H1 (cell line): ENCODE measurements around the gene TWIST2. TPM values are rescaled to one million over a fixed set of nuclear protein-coding genes. Genes with fewer than 3 reads are reported as not detected.

Experiments used
- CBX8 ChIP-seq: fragments of 300-800, 300-1000 bp; sonication (generic); IDR thresholded peaks from 2 replicates; pipeline ENCODE4 v1.7.1; 2016; ENCODE audit warnings: low read depth, low read length, borderline replicate concordance
- CREB1 ChIP-seq: IDR thresholded peaks from 2 replicates; pipeline ENCODE4 v1.6.1; 2012; ENCODE audit warnings: inconsistent platforms
- EGR1 ChIP-seq: IDR thresholded peaks from 2 replicates; pipeline ENCODE4 v1.6.1; 2011; ENCODE audit warnings: low read depth, low read length, borderline replicate concordance
- EZH2 ChIP-seq: fragments of 200-600 bp; sonication (generic); IDR thresholded peaks from 2 replicates; pipeline ENCODE4 v1.7.1; 2012; ENCODE audit warnings: low read depth, mild to moderate bottlenecking, moderate library complexity, low read length, inconsistent platforms; ENCODE audit not compliant: severe bottlenecking
- KDM1A ChIP-seq: fragments of 200-600, 300-600 bp; sonication (generic); IDR thresholded peaks from 2 replicates; pipeline ENCODE4 v1.7.1; 2016; ENCODE audit warnings: mild to moderate bottlenecking, low read length, borderline replicate concordance
- KDM4A ChIP-seq: IDR thresholded peaks from one replicate; pipeline ENCODE4 v1.7.1; 2012; ENCODE audit warnings: low read depth, mild to moderate bottlenecking, moderate library complexity, low read length, inconsistent platforms; ENCODE audit not compliant: severe bottlenecking
- TAF1 ChIP-seq: IDR thresholded peaks from 2 replicates; pipeline ENCODE4 v1.6.1; 2011; ENCODE audit warnings: mild to moderate bottlenecking, low read depth, low read length
- polyA plus RNA-seq, 7 experiments: library from polyadenylated mRNA; depleted of rRNA in 3 of 7; stranded (reverse) in 5 of 7; unstranded in 2 of 7; fragments of >200 nt in 5 of 7; fragments of 200-250 nt in 2 of 7; gene quantifications; 1 replicate in 5 of 7; 2 replicates in 1 of 7; 4 replicates in 1 of 7; pipeline versions ENCODE4 v1.2.1 to v1.2.3, GENCODE V29; 2011 to 2013; ENCODE audit warnings: missing spikeins in 2 of 7, mixed read lengths in 2 of 7
- total RNA-seq: library from RNA; stranded (reverse); fragmentation: NEBNext Ultra II Directional; extraction: Animal tissue kit (Norgen Biotek cat#: 25700); gene quantifications from 2 replicates; pipeline ENCODE4 v1.2.1, GENCODE V29; 2021
- TF ChIP-seq, protein P1 (sequence below): fragments of 300-600 bp; sonication (generic); IDR thresholded peaks from 2 replicates; pipeline ENCODE4 v1.7.1; 2012; ENCODE audit warnings: low read length, moderate library complexity, mild to moderate bottlenecking, inconsistent platforms; ENCODE audit not compliant: insufficient replicate concordance
- TF ChIP-seq, protein P2 (sequence below): IDR thresholded peaks from 2 replicates; pipeline ENCODE4 v1.6.1; 2011; ENCODE audit warnings: low read length, improper control_type of control experiment

The TWIST2 gene
- total and polyA plus RNA-seq, 2 of the 8 experiments (the other 6 are each of a cell fraction or from before 2014, with no cell fraction given), result 2.6 to 4.3 TPM

- TF ChIP-seq EZH2 (no peak), CBX8 (no peak), KDM1A (no peak), EGR1 (no peak), KDM4A (no peak), TAF1 (no peak), CREB1 (no peak)
- TF ChIP-seq, protein P1, sequence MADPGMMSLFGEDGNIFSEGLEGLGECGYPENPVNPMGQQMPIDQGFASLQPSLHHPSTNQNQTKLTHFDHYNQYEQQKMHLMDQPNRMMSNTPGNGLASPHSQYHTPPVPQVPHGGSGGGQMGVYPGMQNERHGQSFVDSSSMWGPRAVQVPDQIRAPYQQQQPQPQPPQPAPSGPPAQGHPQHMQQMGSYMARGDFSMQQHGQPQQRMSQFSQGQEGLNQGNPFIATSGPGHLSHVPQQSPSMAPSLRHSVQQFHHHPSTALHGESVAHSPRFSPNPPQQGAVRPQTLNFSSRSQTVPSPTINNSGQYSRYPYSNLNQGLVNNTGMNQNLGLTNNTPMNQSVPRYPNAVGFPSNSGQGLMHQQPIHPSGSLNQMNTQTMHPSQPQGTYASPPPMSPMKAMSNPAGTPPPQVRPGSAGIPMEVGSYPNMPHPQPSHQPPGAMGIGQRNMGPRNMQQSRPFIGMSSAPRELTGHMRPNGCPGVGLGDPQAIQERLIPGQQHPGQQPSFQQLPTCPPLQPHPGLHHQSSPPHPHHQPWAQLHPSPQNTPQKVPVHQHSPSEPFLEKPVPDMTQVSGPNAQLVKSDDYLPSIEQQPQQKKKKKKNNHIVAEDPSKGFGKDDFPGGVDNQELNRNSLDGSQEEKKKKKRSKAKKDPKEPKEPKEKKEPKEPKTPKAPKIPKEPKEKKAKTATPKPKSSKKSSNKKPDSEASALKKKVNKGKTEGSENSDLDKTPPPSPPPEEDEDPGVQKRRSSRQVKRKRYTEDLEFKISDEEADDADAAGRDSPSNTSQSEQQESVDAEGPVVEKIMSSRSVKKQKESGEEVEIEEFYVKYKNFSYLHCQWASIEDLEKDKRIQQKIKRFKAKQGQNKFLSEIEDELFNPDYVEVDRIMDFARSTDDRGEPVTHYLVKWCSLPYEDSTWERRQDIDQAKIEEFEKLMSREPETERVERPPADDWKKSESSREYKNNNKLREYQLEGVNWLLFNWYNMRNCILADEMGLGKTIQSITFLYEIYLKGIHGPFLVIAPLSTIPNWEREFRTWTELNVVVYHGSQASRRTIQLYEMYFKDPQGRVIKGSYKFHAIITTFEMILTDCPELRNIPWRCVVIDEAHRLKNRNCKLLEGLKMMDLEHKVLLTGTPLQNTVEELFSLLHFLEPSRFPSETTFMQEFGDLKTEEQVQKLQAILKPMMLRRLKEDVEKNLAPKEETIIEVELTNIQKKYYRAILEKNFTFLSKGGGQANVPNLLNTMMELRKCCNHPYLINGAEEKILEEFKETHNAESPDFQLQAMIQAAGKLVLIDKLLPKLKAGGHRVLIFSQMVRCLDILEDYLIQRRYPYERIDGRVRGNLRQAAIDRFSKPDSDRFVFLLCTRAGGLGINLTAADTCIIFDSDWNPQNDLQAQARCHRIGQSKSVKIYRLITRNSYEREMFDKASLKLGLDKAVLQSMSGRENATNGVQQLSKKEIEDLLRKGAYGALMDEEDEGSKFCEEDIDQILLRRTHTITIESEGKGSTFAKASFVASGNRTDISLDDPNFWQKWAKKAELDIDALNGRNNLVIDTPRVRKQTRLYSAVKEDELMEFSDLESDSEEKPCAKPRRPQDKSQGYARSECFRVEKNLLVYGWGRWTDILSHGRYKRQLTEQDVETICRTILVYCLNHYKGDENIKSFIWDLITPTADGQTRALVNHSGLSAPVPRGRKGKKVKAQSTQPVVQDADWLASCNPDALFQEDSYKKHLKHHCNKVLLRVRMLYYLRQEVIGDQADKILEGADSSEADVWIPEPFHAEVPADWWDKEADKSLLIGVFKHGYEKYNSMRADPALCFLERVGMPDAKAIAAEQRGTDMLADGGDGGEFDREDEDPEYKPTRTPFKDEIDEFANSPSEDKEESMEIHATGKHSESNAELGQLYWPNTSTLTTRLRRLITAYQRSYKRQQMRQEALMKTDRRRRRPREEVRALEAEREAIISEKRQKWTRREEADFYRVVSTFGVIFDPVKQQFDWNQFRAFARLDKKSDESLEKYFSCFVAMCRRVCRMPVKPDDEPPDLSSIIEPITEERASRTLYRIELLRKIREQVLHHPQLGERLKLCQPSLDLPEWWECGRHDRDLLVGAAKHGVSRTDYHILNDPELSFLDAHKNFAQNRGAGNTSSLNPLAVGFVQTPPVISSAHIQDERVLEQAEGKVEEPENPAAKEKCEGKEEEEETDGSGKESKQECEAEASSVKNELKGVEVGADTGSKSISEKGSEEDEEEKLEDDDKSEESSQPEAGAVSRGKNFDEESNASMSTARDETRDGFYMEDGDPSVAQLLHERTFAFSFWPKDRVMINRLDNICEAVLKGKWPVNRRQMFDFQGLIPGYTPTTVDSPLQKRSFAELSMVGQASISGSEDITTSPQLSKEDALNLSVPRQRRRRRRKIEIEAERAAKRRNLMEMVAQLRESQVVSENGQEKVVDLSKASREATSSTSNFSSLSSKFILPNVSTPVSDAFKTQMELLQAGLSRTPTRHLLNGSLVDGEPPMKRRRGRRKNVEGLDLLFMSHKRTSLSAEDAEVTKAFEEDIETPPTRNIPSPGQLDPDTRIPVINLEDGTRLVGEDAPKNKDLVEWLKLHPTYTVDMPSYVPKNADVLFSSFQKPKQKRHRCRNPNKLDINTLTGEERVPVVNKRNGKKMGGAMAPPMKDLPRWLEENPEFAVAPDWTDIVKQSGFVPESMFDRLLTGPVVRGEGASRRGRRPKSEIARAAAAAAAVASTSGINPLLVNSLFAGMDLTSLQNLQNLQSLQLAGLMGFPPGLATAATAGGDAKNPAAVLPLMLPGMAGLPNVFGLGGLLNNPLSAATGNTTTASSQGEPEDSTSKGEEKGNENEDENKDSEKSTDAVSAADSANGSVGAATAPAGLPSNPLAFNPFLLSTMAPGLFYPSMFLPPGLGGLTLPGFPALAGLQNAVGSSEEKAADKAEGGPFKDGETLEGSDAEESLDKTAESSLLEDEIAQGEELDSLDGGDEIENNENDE, result no peak
- TF ChIP-seq, protein P2, sequence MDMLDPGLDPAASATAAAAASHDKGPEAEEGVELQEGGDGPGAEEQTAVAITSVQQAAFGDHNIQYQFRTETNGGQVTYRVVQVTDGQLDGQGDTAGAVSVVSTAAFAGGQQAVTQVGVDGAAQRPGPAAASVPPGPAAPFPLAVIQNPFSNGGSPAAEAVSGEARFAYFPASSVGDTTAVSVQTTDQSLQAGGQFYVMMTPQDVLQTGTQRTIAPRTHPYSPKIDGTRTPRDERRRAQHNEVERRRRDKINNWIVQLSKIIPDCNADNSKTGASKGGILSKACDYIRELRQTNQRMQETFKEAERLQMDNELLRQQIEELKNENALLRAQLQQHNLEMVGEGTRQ, result no peak
- TF ChIP-seq, all 59 proteins: peak for 0
These were observed 101.9 kb downstream of the TWIST2 start (continued) for GRCh38 chr2:238949710-238950345.
